A673 (cell line): ENCODE data around the gene PUDP. TPM values are rescaled to one million over a fixed set of nuclear protein-coding genes. Genes with fewer than 3 reads are reported as not detected.

Experiments used
- BruUV-seq: library from RNA; stranded (reverse); fragments of 400-500 nt; replicated peaks from 2 replicates; lab custom pipeline; 2021; lab: Mats Ljungman, UMichigan
- CTCF ChIA-PET: fragments of 300-600 bp; sonication (Branson Sonifier 250); formaldehyde crosslinking; loops from one replicate; lab custom pipeline; 2022; ENCODE audit warnings: antibody characterized with exemption; lab: Charles Lee
- POLR2A ChIA-PET: fragments of 300-600 bp; sonication (Branson Sonifier 250); formaldehyde crosslinking; loops from one replicate; lab custom pipeline; 2022; ENCODE audit warnings: antibody characterized with exemption; ENCODE audit not compliant: low non-redundant PET; lab: Charles Lee
- DNase-seq: peaks from one replicate; pipeline ENCODE4 v3.0.0-alpha.2; 2015; ENCODE audit warnings: low spot score
- H3K27ac ChIP-seq: fragments of 200-600 bp; sonication (generic); 2 replicates; pipeline ENCODE4 v1.5.1; 2016; ENCODE audit warnings: mixed run types, low read depth, mild to moderate bottlenecking, mixed read lengths, antibody characterized with exemption, low read length; ENCODE audit not compliant: poor library complexity, severe bottlenecking
- H3K27me3 ChIP-seq: fragments of 200-600 bp; sonication (generic); replicated peaks from 2 replicates; pipeline ENCODE4 v1.6.1; 2017; ENCODE audit warnings: mixed run types, low read depth, mild to moderate bottlenecking, mixed read lengths, antibody characterized with exemption, low read length; ENCODE audit not compliant: insufficient read depth, poor library complexity
- H3K36me3 ChIP-seq: fragments of 200-600 bp; sonication (generic); 2 replicates; pipeline ENCODE4 v1.6.1; 2016; ENCODE audit warnings: mixed run types, mild to moderate bottlenecking, mixed read lengths, antibody characterized with exemption, low read length; ENCODE audit not compliant: insufficient read depth, poor library complexity, severe bottlenecking
- H3K4me1 ChIP-seq: fragments of 200-600 bp; sonication (generic); 2 replicates; pipeline ENCODE4 v1.6.1; 2017; ENCODE audit warnings: mixed run types, mild to moderate bottlenecking, mixed read lengths, antibody characterized with exemption, low read length; ENCODE audit not compliant: insufficient read depth, poor library complexity, severe bottlenecking
- H3K4me3 ChIP-seq: fragments of 200-600 bp; sonication (generic); 2 replicates; pipeline ENCODE4 v1.5.1; 2016; ENCODE audit warnings: low read depth, mixed run types, mild to moderate bottlenecking, mixed read lengths, low read length; ENCODE audit not compliant: poor library complexity, severe bottlenecking
- H3K9me3 ChIP-seq: fragments of 200-600 bp; sonication (generic); 2 replicates; pipeline ENCODE4 v1.6.1; 2016; ENCODE audit warnings: mixed run types, low read depth, mild to moderate bottlenecking, mixed read lengths, antibody characterized with exemption, low read length; ENCODE audit not compliant: poor library complexity, severe bottlenecking
- EZH2 ChIP-seq: fragments of 200-600 bp; sonication (generic); IDR thresholded peaks from 2 replicates; pipeline ENCODE4 v1.6.1; 2017; ENCODE audit warnings: borderline replicate concordance, low read depth, mild to moderate bottlenecking, mixed read lengths, antibody characterized with exemption, low read length; ENCODE audit not compliant: poor library complexity, severe bottlenecking
- intact Hi-C: fragments of 100-400 bp; cut with micrococcal nuclease; formaldehyde crosslinking; loops from one replicate; pipeline ENCODE4 v1.10.0; 2022; ENCODE audit not compliant: unreplicated experiment
- total RNA-seq: library from RNA; stranded (reverse); gene quantifications from 2 replicates; pipeline ENCODE4 v1.2.3, GENCODE V29; 2021
- TF ChIP-seq, protein P1 (sequence below): fragments of 300-800, 200-600 bp; sonication (generic); conservative IDR thresholded peaks from 2 replicates; pipeline ENCODE4 v1.5.1; 2017; ENCODE audit warnings: low read depth, mild to moderate bottlenecking, antibody characterized with exemption, low read length, moderate library complexity, mixed read lengths

Gene PUDP
- total RNA-seq, 1 experiment from 2014 or later, result 17.6 TPM

DNA sequence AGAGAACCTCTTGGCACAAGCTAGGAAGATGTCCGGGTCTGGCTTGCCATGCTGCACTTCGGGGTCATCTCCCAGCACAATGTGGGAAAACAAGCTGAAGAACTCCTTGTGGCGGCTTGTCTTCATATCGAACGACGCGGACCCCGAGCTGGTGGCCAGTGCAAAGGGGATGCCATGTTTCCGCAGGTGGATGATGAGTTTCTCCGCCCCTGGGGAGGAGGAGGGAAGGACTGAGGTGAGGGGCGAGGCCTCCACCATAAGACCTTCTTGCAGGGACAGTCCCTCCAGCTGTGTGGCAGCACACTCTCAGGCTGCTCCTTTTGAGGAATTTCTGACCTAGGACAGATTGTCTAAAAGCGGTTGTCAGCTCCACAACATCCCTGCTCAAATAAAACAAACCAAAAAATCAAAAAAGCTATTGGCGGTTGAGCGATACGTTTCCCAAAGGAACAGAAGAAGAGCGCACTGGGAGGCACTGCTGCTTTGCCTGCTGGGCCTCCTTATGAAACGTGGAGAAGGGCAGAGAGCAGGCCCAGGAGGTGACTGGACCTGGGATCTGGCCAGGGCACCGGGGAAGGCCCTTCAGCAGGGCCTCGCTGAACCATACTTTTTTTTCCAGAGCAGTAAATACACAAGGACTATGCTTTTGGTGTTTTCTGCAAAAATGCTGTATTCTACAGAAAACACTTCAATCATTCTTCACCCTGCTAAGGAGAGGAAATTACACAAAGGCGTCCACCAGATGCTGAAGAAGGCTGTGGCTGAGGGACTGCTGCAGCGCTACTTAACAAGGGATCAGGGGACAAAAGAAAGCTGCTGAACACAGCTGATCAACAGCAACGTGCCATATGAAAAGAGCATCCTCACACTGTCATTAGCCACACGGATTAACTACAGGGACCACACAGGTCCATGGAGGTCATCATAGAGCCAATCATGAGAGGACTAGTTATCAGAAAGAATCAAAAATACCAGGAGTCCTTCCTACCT lies 70.4 kb downstream of the PUDP start:
- Histone ChIP-seq H3K36me3 (no peaks in the 10 kb centered on the region), H3K4me1 (no peaks in the 10 kb centered on the region), H3K27ac (no peak overlapping the region), H3K9me3 (no peaks in the 10 kb centered on the region), H3K27me3 (no peaks in the 10 kb centered on the region), H3K4me3 (no peak overlapping the region)
- ChIA-PET POLR2A (no interaction called here), CTCF (no interaction called here)
- TF ChIP-seq, protein P1, sequence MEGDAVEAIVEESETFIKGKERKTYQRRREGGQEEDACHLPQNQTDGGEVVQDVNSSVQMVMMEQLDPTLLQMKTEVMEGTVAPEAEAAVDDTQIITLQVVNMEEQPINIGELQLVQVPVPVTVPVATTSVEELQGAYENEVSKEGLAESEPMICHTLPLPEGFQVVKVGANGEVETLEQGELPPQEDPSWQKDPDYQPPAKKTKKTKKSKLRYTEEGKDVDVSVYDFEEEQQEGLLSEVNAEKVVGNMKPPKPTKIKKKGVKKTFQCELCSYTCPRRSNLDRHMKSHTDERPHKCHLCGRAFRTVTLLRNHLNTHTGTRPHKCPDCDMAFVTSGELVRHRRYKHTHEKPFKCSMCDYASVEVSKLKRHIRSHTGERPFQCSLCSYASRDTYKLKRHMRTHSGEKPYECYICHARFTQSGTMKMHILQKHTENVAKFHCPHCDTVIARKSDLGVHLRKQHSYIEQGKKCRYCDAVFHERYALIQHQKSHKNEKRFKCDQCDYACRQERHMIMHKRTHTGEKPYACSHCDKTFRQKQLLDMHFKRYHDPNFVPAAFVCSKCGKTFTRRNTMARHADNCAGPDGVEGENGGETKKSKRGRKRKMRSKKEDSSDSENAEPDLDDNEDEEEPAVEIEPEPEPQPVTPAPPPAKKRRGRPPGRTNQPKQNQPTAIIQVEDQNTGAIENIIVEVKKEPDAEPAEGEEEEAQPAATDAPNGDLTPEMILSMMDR, result no peak
- TF ChIP-seq EZH2, result no peak
- no TSS peak for BruUV-seq
- no peak for DNase-seq
- intact Hi-C loops, result no loop called here

- Histone ChIP-seq H3K27ac (no peak overlapping the region), H3K36me3 (no peaks in the 10 kb centered on the region), H3K4me3 (no peak overlapping the region), H3K27me3 (no peaks in the 10 kb centered on the region), H3K9me3 (no peaks in the 10 kb centered on the region), H3K4me1 (no peaks in the 10 kb centered on the region)
- no peak for DNase-seq
- BruUV-seq, result no TSS peak
- POLR2A ChIA-PET, result no interaction called here
- TF ChIP-seq EZH2, result no peak
- TF ChIP-seq, protein P1, result no peak
- CTCF ChIA-PET, result no interaction called here
- intact Hi-C loops, result no loop called here
Measured at GRCh38 chrX:7076245-7076661, 71.7 kb downstream of the PUDP start.

- Histone ChIP-seq H3K4me1 (no peaks in the 10 kb centered on the region), H3K9me3 (no peaks in the 10 kb centered on the region), H3K27me3 (no peaks in the 10 kb centered on the region), H3K36me3 (no peaks in the 10 kb centered on the region), H3K4me3 (no peak overlapping the region), H3K27ac (no peak overlapping the region)
- TF ChIP-seq, protein P1, result no peak
- no peak for TF ChIP-seq EZH2
- POLR2A ChIA-PET, result no interaction called here
- intact Hi-C loops, result no loop called here
- no TSS peak for BruUV-seq
- CTCF ChIA-PET, result no interaction called here
- DNase-seq, result no peak
Measured at GRCh38 chrX:7074908-7075204, 73.1 kb downstream of the PUDP start.
